Choroid plexus epithelial cell (primary cell): Measurements from ENCODE around the gene KLHL13.

Source experiments
- DNase-seq: peaks from one replicate; pipeline ENCODE4 v3.0.0-alpha.2; 2010; ENCODE audit warnings: low read depth
- H3K4me3 ChIP-seq: 2 replicates; pipeline ENCODE4 v1.5.1; 2011; ENCODE audit warnings: low read depth, mild to moderate bottlenecking, control low read depth, low read length, moderate library complexity
- TF ChIP-seq, protein P1 (sequence below): conservative IDR thresholded peaks from 2 replicates; pipeline ENCODE4 v1.5.1; 2011; ENCODE audit warnings: low read depth, mild to moderate bottlenecking, control low read depth, inconsistent platforms, low read length, moderate library complexity

The KLHL13 gene

DNA sequence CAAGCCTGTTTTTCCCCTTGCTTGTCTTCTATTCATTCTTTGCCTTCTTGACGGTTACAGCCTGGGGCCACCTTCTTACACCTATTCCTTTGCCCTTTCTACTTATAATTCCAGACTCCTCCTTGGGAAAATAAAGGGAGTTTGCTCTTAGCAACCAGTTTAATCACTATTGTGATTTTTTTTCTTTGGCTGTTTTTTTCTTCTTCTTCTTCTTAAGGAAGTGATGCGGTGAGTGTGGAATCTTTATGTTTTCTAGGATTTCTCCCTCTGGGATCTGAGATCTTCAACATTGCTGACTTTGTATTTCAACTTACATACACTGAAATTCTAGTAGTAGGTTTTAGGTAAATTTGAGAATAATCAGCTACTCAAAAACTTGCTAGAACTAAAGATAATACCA lies 1.1 kb upstream of the KLHL13 start:
- no peak overlapping the region for H3K4me3 ChIP-seq
- TF ChIP-seq, protein P1, sequence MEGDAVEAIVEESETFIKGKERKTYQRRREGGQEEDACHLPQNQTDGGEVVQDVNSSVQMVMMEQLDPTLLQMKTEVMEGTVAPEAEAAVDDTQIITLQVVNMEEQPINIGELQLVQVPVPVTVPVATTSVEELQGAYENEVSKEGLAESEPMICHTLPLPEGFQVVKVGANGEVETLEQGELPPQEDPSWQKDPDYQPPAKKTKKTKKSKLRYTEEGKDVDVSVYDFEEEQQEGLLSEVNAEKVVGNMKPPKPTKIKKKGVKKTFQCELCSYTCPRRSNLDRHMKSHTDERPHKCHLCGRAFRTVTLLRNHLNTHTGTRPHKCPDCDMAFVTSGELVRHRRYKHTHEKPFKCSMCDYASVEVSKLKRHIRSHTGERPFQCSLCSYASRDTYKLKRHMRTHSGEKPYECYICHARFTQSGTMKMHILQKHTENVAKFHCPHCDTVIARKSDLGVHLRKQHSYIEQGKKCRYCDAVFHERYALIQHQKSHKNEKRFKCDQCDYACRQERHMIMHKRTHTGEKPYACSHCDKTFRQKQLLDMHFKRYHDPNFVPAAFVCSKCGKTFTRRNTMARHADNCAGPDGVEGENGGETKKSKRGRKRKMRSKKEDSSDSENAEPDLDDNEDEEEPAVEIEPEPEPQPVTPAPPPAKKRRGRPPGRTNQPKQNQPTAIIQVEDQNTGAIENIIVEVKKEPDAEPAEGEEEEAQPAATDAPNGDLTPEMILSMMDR, result no peak
- DNase-seq, result no peak

DNA sequence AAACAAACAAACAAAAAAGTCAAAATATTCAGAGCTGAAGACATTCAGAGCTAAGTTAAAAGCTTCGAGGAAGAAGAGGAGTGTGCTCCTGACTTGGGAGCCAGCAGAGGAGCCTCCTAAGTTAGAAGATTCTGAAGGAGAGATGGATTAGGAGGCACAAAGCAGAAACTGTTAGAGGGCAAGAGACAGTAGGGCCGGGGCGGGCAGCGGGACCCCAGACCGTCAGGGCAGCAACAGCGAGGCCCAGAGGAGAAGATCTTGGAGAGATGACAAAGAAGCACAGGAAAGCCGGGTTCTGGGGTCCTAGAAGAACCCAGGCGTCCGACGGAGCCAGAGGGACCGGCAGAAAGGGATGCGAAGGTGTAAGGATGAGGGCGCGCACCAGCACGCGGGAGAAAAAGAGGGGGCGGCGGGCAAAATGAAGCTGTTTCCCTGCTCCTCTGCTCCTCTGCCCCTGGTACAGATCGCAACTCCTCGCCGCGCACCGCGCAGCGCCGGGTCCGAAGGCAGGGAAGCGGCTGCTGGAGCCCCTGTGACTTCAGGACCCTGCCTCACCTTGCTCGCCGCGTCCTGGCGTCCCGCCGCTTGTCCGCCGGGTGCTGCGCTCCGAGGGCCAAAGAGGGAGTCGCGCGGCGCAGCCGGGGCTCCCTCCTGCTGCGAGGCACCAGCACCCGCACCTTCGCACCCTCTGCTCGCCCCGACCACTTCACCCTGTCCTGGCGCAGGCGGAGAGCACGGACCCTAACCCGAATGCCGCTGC lies 477 bp downstream of the KLHL13 start:
- no peak for DNase-seq
- peak overlapping the region; percentile 50 for H3K4me3 ChIP-seq
- TF ChIP-seq, protein P1, result no peak

DNA sequence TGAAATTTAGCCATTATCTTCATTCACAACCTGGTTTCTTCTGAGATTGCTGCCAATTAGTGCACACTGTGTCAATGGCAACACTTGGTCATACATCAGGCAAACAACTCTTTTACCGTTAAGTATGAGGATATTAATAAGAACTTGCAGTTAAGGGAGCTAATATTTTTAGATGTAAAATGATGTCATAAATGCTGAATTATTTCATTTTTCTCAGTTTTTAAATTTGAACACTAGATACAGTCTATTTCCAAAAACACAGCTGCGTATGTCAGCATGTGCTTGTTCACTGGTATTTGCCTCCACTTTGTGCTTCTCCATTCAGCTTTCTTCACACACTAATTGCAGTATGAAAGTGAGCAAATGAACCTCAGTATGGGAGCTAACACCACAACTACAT lies 1.6 kb downstream of the KLHL13 start:
- no peak overlapping the region for H3K4me3 ChIP-seq
- no peak for DNase-seq
- TF ChIP-seq, protein P1, result no peak

DNA sequence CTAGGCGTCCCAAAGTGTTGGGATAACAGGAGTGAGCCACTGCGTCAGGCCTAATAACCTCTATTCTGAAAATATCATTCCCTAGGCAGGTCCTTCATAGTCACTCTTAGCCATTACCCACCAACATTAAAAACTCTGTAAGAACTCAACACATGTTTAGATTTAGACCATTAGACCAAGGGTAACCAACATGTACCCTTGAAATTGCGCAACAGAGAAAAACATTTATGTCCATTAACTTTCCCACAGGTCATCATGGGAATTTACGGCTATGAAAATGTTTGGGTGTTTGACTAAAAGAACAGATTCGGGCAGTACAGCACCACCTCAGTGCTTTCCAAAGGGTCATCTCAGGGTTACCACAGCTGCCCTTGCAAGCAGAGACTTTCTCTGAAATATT lies 7.5 kb downstream of the KLHL13 start:
- H3K4me3 ChIP-seq, result no peak overlapping the region
- no peak for DNase-seq
- TF ChIP-seq, protein P1, result no peak

DNA sequence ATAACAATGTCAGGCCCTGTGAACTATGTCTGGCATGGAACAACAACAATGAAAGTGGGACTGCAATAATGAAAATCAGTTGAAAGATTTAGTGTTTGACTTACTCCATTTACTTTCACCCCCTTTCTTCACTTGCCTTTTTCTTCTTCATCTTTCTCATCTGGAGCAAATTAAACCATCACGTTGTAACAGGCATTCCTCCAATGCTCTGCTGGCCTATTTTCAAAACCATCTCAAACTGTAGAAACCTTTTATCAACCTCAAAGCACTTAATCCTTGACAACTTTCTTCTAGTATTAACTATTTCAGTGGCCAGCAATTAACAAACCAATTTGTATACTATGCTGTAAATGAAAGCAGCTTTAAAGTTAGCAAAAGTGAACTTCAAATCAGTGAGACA lies 8.3 kb downstream of the KLHL13 start:
- no peak for DNase-seq
- no peak overlapping the region for H3K4me3 ChIP-seq
- TF ChIP-seq, protein P1, result no peak

DNA sequence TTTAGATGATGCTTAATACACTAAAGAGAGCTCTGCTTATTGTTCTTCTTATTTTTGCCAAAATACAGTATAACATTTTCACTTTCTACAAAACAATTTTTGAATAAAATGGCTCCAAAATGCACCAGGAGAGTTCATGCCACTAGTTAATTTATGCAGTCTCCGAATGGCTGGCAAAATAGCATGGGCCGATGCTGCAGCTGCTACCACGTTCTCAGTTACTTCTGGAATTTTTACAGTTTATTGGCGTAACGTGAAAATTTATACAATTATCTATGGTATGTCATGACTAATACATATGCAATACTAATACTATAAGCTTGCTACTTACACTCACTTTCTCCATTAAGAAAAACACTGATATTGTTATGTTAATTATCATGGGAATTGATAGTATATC lies 16.5 kb downstream of the KLHL13 start:
- no peak for DNase-seq
- TF ChIP-seq, protein P1, result no peak
- no peak overlapping the region for H3K4me3 ChIP-seq

DNA sequence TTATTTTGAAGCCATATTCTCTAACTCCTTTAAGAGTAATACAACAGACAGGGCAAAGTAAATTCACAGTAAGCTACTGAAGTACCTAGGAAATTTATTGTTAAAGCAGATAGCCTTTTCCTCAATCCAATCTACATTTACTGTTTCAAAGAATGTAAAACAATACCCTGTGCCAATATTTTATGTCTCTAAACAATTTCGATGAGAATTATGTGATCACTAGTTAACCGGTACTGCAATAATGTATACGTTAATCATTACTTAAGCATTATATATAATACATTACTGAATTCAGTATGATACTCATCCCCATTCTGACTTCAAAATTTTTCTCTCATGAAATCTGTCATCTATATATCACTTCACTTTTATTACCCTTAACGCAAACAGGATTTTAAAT lies 28.5 kb downstream of the KLHL13 start:
- no peak overlapping the region for H3K4me3 ChIP-seq
- DNase-seq, result no peak
- TF ChIP-seq, protein P1, result no peak
